Cerebellar cortex (tissue), 1 donor: ENCODE results near the gene ZNF823.
"Not testable (repeated sequence)": the region's sequence is repeated elsewhere in the genome, so short reads cannot be mapped to it uniquely, and the experiment has no call there.

ENCODE experiments used
- DNase-seq: peaks from one replicate; pipeline ENCODE4 v3.0.0-alpha.2; 2015; ENCODE audit warnings: low spot score

Gene ZNF823

DNA sequence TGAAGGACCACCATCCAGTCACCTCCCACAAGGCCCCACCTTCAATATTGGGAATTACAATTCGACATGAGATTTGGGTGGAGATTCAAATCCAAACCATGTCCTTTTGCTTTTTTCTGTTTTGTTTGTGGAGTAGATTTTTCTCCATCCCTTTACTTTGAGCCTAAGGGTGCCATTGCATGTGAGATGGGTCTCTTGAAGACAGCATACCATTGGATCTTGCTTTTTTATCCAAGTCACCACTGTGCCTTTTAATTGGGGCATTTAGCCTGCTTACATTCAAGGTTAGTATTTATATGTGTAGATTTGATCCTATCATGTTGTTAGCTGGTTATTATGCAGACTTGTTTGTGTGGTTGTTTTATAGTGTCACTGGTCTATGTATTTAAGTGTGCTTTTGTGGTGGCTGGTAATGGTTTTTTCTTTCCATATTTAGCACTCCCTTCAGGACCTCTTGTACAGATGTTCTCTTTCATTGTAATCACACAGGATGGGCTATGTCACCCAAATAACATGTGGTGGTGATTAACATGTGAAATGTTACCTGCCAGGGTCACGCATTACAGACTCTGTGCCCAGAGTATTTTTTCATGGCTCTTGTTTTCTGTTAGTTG lies 58.0 kb downstream of the ZNF823 start:
- DNase-seq = no peak

- no peak for DNase-seq
These were observed 60.2 kb downstream of the ZNF823 start for GRCh38 chr19:11678504-11678903.

- DNase-seq = not testable (repeated sequence)
These were observed 61.8 kb downstream of the ZNF823 start for GRCh38 chr19:11676661-11677600.

DNA sequence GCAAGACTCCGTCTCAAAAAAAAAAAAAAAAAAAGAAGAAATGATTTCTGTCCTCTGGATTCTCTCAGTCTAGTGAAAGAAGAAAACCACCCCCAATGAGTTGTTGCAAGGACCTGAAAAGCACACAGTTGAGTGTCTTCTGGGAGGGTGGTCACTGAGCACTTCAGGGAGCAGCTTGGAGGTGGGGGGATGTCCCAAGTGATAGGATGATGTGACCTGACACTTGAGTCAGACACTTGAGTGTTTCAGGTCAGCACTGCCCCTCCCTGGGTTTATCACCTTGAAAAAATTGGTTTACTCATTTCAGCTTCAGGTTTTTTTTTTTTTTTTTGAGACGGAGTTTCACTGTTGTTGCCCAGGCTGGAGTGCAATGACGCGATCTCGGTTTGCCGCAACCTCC lies 63.2 kb downstream of the ZNF823 start:
- no peak for DNase-seq

DNA sequence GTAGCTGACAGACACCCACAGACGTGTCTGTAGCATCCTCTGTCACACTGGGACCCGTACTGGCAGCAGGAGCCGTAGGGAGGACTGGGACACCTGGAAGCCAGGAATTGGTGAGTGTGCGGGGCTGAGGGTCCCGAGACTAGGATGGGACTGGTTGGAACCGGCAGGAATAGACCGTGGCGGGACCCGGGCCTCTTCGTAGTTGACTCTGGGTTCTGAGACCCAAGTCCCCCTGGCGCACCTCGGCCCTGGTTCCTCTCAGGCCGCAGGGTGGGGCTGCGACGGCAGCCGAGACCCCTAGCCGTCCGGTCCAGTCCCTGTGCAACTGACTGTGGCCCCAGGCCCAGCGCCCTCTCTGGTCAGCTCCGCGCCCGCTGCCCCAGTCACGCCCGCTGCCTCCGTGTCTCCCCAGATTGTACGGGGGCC lies 64.7 kb downstream of the ZNF823 start:
- DNase-seq = no peak

DNA sequence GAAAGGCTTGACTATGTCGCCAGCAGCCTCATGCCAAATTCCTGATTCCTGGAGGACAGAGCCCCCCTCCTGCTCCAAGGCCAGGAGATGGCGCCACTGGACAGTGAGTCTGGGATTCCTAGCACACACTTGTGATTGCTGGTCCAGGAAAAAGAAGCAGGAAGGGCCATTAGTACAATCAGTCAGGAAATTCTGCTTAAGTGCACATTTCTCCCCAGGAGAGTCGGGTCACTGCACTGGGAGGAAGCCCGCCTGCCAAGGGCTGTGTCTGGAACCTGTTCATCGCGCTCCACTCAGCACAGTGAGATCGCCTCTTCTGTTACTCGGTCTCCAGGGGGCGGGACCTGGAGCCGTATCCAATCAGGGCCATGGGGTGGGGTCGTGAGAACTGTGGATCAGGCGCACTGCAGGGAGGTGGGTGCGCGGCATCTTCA lies 65.1 kb downstream of the ZNF823 start:
- DNase-seq = peak; percentile 80
